ENCODE measurements around the gene CD209. TPM values are rescaled to one million over a fixed set of nuclear protein-coding genes. Genes with fewer than 3 reads are reported as not detected.

Gene CD209
- total and polyA plus RNA-seq, 3 donors from 2014 or later, result 0.55 to 5.0 (median 0.74) TPM

DNA sequence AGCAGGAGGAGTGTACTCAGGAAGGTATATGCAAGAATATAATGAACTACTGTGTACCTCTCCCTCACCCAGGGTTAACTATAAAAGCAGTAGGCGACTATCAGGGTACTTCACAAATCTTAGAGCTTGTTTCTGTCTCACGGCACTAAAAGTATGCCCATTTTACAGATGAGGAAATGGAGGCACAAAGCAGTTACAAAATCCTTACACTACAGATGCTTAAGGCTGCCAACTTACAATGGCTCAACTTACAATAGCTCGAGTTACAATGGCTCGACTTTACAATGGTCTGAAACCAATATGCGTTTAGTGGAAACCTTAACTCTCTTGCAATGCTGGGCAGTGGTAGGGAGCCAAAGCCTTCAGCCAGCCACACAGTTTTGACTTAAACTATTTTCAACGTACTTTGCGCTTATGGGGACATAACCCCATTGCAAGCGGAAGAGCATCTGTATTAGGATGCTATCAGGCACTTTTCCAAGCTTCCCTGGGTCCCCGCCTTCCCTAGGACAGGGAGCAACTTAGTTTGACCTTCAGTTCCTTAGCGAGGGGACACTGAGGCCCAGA is 49.5 kb downstream of the CD209 start:
- no peak overlapping the region for H3K27ac ChIP-seq
- TF ChIP-seq, protein P1, sequence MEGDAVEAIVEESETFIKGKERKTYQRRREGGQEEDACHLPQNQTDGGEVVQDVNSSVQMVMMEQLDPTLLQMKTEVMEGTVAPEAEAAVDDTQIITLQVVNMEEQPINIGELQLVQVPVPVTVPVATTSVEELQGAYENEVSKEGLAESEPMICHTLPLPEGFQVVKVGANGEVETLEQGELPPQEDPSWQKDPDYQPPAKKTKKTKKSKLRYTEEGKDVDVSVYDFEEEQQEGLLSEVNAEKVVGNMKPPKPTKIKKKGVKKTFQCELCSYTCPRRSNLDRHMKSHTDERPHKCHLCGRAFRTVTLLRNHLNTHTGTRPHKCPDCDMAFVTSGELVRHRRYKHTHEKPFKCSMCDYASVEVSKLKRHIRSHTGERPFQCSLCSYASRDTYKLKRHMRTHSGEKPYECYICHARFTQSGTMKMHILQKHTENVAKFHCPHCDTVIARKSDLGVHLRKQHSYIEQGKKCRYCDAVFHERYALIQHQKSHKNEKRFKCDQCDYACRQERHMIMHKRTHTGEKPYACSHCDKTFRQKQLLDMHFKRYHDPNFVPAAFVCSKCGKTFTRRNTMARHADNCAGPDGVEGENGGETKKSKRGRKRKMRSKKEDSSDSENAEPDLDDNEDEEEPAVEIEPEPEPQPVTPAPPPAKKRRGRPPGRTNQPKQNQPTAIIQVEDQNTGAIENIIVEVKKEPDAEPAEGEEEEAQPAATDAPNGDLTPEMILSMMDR (IDR thresholded peaks at IDR 0.05), result no peak
- TF ChIP-seq POLR2A (IDR thresholded peaks at IDR 0.05), result no peak
- WGBS, 2 donors, result 78 to 83% methylated on average over 10 of the region's 10 CpGs
- no peaks in the 10 kb centered on the region for H3K36me3 ChIP-seq (ENCODE audit: low read depth, missing control alignments)
- H3K27me3 ChIP-seq, result no peaks in the 10 kb centered on the region
- no peak for DNase-seq
- H3K4me3 ChIP-seq, result no peak overlapping the region
- H3K9me3 ChIP-seq, result no peaks in the 10 kb centered on the region
- intact Hi-C loops (cut with DNase I; ENCODE audit: low total_unique reads), result no loop called here
- H3K4me1 ChIP-seq, result no peaks in the 10 kb centered on the region

DNA sequence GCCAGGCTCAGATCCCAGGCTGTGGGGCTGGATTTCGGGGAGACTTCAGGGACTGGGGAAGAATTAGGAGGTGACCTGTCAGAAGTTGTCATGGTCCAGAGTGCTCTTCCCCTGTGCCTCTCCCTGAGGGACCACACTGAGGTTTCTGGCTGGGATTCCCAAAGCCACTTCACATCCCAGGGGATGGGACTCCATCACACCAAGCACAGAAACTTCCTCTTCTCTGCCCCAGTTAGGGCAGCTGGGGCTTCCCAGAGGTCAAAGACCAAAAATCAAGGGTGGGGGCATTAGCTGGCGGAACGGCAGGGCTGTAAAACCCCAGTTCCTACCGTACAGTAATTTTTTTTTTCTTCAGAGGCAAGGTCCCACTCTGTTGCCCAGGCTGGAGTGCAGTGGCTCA is 52.8 kb downstream of the CD209 start:
- 68 to 90% methylated on average over 3 to 4 of the region's 4 CpGs for WGBS, 2 donors
- Histone ChIP-seq H3K27ac (no peak overlapping the region), H3K9me3 (no peaks in the 10 kb centered on the region), H3K4me3 (no peak overlapping the region), H3K36me3 (ENCODE audit: low read depth, missing control alignments) (no peaks in the 10 kb centered on the region), H3K27me3 (no peaks in the 10 kb centered on the region), H3K4me1 (no peaks in the 10 kb centered on the region)
- TF ChIP-seq, protein P1 (IDR thresholded peaks at IDR 0.05), result no peak
- no peak for TF ChIP-seq POLR2A (IDR thresholded peaks at IDR 0.05)
- no peak for DNase-seq
- intact Hi-C loops (cut with DNase I; ENCODE audit: low total_unique reads), result no loop called here

DNA sequence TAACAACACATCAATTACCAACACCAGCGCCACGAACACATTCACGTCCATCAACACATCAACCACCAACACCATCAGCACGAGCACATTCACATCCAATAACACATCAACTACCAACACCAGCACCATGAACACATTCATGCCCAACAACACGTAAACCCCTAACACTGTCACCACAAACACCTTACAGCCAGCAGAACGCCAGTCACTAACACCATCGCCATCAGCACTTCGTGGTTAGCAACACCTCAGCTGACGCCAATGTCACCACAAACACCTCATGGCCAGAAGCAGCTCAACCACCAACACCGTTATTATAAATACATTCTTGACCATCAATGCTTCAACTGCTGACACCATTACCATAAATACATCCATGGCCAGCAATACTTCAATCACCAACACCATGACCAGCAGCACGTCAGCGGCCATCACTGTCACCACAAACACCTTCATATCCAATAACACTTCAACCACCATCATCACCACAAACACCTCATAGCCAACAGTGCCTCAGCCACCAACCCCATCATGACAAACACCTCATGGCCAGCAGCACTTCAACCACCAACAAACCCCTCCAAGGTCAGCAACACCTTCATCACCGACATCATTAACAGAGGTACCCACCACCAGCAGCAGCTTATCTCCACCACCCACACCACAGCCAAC is 54.8 kb downstream of the CD209 start:
- no peak for TF ChIP-seq POLR2A (IDR thresholded peaks at IDR 0.05)
- TF ChIP-seq, protein P1 (IDR thresholded peaks at IDR 0.05), result no peak
- 72 to 93% methylated on average over 13 of the region's 13 CpGs for WGBS, 2 donors
- no peaks in the 10 kb centered on the region for H3K27me3 ChIP-seq

DNA sequence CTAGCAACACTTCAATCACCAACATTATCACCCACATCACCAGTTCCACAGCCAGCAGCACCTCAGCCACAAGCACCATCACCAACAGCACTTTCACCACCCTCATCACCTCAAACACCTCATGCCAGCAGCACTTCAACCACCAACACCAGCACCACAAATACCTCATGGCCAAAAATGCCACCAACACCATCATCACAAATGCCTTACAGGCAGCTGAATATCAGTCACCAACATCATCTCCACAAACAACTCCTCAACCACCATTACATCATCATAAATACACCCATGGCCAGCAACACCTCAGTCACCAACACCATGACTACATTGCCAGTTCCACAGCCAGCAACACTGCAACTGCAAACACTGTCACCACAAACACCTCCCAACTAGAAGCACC is 55.8 kb downstream of the CD209 start:
- no peaks in the 10 kb centered on the region for H3K4me1 ChIP-seq
- no peak overlapping the region for H3K27ac ChIP-seq
- no peak for DNase-seq
- H3K9me3 ChIP-seq, result no peaks in the 10 kb centered on the region
- no peaks in the 10 kb centered on the region for H3K27me3 ChIP-seq
- no peak for TF ChIP-seq POLR2A (IDR thresholded peaks at IDR 0.05)
- TF ChIP-seq, protein P1 (IDR thresholded peaks at IDR 0.05), result no peak
- H3K36me3 ChIP-seq (ENCODE audit: low read depth, missing control alignments), result no peaks in the 10 kb centered on the region
- H3K4me3 ChIP-seq, result no peak overlapping the region
- intact Hi-C loops (cut with DNase I; ENCODE audit: low total_unique reads), result no loop called here

More for the DNA sequence above, 54.8 kb downstream of the CD209 start:
- H3K4me3 ChIP-seq, result no peak overlapping the region
- intact Hi-C loops (cut with DNase I; ENCODE audit: low total_unique reads), result no loop called here
- H3K9me3 ChIP-seq, result no peaks in the 10 kb centered on the region
- no peak overlapping the region for H3K27ac ChIP-seq
- no peaks in the 10 kb centered on the region for H3K36me3 ChIP-seq (ENCODE audit: low read depth, missing control alignments)
- no peaks in the 10 kb centered on the region for H3K4me1 ChIP-seq
- DNase-seq, result no peak

DNA sequence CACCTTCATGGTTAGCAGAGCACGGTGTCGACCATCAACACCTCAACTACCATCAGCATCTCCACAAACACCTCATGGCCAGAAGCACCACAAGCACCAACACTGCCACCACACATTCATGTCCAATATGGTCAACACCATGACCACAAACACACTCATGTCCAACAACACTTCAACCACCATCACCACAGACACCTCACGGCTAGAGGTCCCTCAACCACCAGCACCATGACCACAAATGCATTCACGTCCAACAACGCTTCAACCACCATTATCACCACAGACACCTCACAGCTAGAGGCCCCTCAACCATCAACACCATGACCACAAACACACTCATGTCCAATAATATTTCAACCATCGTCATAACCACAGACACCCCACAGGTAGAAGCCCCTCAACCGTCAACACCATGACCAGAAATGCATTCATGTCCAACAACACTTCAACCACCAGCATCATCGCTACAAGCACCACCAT is 56.5 kb downstream of the CD209 start:
- no peak for DNase-seq
- Histone ChIP-seq H3K4me3 (no peak overlapping the region), H3K4me1 (no peaks in the 10 kb centered on the region), H3K27ac (no peak overlapping the region), H3K36me3 (ENCODE audit: low read depth, missing control alignments) (no peaks in the 10 kb centered on the region), H3K9me3 (no peaks in the 10 kb centered on the region), H3K27me3 (no peaks in the 10 kb centered on the region)
- no peak for TF ChIP-seq POLR2A (IDR thresholded peaks at IDR 0.05)
- TF ChIP-seq, protein P1 (IDR thresholded peaks at IDR 0.05), result no peak
- intact Hi-C loops (cut with DNase I; ENCODE audit: low total_unique reads), result no loop called here
- WGBS, 2 donors, result 84 to 94% methylated on average over 8 of the region's 8 CpGs
